Medulla oblongata (tissue), 1 donor: ENCODE data around the gene IQCC.

ENCODE experiments used
- DNase-seq: peaks from one replicate; pipeline ENCODE4 v3.0.0-alpha.2; 2015; ENCODE audit errors: extremely low spot score

Gene IQCC

GRCh38 chr1:32195972-32196823 lies 9.3 kb upstream of the IQCC start:
- no peak for DNase-seq

DNA sequence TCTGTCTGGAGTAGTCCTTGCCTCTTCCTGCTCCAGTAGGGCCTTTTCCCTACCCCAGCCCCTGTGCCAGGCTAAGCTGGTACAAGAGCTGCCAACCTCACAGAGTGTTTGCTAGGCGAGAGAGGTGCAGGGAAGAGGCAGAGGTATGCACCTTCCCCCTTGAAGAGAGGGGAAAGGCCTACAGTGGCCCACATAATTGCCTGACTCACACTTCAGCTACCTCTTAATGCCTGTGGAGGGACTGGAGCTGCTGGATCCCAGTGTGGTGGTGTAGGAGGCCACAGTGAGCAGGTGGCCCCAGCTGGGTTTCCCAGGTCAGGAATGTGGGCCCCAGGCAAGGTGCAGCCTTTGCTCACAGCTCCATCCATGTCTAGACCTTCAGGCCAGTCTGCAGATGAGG lies 8.4 kb upstream of the IQCC start:
- DNase-seq = no peak

- no peak for DNase-seq
Observed at GRCh38 chr1:32197837-32198236, 7.6 kb upstream of the IQCC start.

DNA sequence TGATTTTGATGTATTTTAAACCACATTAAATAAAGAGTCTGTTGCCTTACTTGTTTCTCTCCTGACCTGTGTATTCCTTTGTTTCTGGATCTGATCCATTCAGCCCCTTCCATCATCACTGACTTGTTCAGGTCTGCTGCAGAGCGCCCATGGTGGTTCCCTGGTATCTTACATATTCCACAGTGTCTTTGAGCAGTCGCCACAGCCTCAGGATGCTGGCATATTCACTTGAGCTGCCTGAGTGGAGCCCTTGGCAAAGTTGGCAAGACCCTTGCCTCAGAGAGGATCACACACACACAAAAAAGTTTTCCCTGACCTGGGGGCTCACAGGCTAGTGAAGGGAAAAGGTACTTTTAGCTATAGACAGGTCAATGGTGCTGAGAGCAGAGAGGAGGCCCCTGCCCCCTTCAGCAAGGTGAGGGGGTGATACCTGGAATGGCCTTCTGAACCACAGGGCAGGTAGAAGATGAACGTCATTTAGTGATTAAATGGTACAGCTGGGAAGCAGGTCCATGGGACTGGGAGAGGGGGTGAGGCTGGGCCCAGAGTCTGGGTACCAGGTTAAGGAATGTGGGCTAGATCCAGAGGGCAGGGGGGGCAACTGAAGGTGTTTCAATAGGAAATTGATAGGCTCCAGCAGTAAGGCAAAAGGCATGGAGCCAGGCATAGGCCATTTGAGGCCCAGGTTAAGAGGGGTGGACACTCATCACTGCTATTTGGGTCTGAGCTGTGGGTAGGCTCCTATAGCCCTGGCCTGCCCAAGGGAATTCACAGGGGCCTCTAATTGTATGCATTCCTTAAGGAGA lies 7.0 kb upstream of the IQCC start:
- no peak for DNase-seq

GRCh38 chr1:32199043-32199716 lies 6.3 kb upstream of the IQCC start:
- DNase-seq = no peak

GRCh38 chr1:32199717-32200072 lies 5.8 kb upstream of the IQCC start:
- DNase-seq = peak; percentile 59

DNA sequence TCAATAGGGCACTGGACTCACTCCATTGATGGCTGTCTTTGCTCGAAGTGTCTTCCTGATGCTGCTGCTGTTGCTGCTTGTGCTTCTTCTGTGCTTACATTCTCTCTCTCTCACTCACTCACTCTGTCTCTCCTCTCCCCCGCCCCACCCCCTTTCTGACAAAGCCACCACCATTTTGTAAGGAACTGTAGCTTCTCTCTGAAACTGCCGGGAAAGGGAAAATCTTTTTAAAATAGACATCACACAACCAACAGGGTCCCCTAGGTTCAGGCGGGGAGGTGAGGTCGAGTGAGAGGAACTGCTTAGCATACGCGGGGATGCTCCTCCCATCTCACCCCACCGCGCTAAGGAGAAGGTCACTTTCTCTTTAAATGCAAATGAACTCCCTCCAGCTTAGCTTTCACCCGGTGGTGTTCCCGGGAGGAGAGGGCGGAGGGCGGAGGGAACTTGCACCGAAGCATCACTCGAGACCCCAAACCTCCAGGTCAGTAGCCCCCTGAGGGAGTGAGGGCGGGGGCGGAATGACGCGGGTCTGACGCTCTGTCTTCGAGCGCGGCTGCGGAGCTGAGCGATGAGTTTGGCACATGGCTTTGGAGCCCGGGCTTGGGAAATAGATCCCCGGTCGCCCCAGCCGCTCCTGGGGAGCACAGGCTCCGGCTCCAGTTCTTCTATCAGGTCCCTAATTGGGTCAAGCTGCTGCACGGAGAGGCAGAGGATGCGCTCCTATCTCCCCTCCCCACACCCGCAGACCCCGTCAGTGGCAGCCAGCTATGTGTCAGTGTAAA lies 5.1 kb upstream of the IQCC start, which contains the start of gene CCDC28B:
Gene CCDC28B (plus strand): TSS at position 370 of the 785 bp plus-strand sequence. CDS start 1,341 bp downstream, outside the sequence.
- peak; percentile 69 for DNase-seq

DNA sequence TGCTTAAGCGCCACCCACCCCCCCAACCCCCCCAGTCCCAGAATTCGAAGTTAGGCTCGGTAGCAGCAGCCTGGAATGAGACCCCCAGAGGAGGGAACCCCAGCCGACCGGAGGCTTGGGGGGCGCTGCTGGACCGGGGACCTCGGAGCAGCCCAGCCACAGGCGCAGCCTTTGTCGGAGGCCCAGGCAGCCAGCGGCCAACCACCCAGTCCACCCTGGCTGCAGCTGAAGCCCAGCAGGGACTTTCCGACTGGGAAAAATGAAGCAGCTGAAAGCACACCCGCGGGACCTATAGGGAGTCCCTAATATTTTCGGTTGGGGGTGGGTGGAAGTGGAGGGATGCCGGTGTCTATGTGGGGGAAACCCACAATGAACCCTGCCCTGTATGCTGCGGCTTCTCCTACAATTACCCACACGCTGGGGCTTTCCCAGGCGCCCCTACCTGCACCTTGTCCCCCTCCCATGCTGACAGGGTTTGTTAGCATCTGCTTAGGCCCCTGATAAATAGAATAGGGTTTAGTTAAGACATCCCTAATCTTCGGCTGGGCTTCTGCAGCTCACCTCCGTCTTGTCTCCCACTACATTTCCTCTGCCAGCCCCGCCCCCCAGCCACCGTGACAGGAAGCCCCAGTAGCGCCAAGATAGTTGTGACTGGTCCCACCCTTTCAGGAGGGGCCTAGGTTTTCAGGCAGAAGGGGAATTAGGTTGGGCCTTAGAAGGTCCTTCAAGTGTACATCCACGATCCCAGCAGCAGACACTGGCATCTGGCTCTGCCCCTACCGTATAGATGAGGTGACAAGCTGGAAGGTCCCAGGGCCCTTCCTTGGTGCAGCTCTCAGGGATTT lies 4.2 kb upstream of the IQCC start:
- DNase-seq = peak; percentile 53

DNA sequence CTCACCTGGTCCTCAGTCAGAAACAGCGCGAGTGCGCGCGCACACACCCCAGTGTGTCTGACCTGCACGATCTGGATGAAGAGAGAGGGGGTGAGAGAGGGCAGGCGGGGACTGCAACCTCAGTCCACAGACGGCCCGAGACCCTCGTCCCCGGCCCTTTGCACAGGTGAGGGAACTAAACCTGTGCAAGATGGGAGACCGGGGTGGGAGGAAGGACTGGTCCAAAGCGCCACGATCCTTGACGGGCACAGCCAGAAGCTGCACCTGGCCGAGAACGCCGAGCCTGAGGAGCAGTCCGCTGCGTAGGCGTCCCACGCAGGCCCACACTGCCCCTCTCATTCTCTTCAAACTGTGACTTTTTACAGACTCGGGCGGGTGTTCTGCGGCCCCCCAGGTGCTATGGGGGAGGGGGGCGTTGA lies 519 bp upstream of the IQCC start:
- DNase-seq = no peak

DNA sequence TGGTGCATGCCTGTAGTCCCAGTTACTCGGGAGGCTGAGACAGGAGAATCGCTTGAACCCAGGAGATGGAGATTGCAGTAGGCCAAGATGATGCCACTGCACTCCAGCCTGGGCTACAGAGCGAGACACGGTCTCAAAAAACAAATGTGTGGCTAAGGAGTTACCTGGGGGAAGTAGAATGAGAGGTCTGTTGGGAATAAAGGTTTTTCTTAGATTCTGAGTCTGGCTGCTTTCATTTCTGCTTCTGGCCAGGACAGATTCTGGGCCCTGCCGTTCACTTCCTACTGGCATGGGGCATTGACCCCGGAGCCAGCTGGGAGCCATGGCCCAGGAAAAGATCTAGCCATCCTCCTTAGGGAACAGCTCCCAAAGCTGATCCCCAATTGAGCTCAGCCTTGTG lies 3.0 kb downstream of the IQCC start:
- DNase-seq = no peak

GRCh38 chr1:32208891-32209328 lies 3.4 kb downstream of the IQCC start, which contains the start of gene DCDC2B:
TSS of gene DCDC2B (plus strand) at chr1:32209089. CDS start at chr1:32209094, 5 bp downstream.
- DNase-seq = no peak

- DNase-seq = peak; percentile 82
Observed at GRCh38 chr1:32215629-32216480, 10.4 kb downstream of the IQCC start.

DNA sequence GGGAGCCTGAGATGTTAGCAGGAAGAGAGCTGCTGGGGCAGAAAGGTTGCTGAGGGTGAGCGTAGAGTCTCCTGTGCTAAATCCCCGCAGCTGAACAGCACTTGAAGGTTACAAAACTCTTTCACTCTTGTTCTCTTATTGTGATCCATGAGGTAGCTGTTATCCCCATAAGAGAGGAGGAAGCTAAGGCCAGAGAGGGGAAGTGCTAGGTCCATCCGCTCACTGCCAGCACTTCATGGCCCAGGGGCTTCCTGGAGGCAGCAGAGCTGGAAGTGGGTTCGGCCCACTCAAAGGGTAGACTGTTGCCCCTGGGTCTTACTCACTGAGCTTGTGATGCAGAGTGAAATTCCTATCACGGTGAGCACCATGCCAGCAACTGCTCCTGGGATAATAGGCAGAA lies 11.1 kb downstream of the IQCC start:
- DNase-seq = no peak

- no peak for DNase-seq
Observed at GRCh38 chr1:32219022-32219421, 13.6 kb downstream of the IQCC start.

DNA sequence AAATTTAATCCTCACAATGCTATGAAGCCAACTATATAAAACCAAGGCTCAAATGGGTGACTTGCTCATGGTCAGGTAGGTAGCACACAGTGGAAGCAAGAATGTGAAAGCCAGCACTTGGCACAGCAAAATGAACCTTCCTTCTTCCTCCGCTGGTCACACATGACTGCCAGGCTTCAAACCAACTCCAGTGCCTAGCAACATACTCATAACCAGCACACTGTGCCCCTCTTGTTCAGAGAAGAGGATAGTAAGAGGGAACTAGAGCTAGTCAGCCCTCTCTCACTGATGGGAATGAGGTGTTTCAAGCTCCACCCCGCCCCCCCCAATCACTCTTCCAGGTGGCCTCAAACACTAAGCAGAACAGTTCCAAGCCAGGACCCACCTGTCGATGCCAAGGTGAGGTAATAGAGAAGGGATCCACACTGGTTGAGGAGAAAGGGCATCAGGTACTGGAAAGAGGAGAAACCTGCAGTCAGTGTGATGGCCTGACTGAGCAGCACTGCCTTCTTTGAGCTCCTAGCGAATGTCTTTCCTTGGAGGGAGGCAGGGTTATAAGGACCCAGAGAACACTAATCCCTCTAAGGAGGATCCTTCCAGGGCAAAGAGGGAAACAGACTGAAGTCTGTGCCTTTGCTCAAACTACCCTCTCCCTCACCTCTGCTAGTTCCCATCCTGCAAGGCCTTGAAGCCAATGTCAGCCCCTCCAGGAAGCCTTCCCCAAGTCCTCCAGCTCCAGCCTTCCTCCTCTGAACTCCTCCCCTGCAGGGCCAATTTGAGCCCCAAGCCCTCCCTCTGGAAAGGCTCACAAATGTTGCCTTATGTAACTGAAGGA lies 15.5 kb downstream of the IQCC start:
- DNase-seq = no peak

- no peak for DNase-seq
Observed at GRCh38 chr1:32221581-32221979, 16.1 kb downstream of the IQCC start.

- DNase-seq = peak; percentile 96
Observed at GRCh38 chr1:32221980-32222755, 16.7 kb downstream of the IQCC start, which contains the start of the genes EIF3I and TMEM234. TSS of gene EIF3I (plus strand) at chr1:32222407. CDS start at chr1:32222442, 35 bp downstream. TSS of gene TMEM234 (minus strand) at chr1:32222353. CDS start at chr1:32222322, 31 bp downstream.
